CD4-positive, alpha-beta T cell treated with Interleukin-12 subunit alpha and Interleukin-12 subunit beta, for 1 hour (primary cell): Measurements from ENCODE around the gene CATSPERE.
"Not testable (repeated sequence)": the region's sequence is repeated elsewhere in the genome, so short reads cannot be mapped to it uniquely, and the experiment has no call there.

ENCODE experiments used
- DNase-seq: peaks from one replicate; pipeline ENCODE4 v3.0.0-alpha.2; 2020

CATSPERE gene

GRCh38 chr1:244672946-244673682, 212.0 kb downstream of the CATSPERE start:
- no peak for DNase-seq

- DNase-seq: no peak
Measured at GRCh38 chr1:244674446-244674845, 213.4 kb downstream of the CATSPERE start.

DNA sequence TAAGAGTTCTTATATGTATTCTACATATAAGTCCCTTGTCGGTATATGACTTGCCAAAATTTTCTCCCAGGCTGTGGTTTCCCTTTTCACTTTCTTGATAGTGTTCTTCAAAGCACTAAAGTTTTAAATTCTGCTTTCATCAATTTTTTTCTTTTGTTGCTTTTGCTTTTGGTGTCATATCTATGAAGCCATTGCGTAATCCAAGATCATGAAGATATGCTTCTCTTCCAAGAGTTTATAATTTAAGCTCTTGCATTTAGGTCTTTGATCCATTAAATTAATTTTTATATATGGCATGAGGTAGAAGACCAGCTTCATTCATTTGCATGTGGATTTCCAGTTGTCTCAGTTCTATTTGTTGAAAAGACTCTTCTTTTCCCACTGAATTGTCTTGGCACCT, 214.1 kb downstream of the CATSPERE start:
- no peak for DNase-seq

GRCh38 chr1:244678697-244679096, 217.6 kb downstream of the CATSPERE start:
- no peak for DNase-seq

DNA sequence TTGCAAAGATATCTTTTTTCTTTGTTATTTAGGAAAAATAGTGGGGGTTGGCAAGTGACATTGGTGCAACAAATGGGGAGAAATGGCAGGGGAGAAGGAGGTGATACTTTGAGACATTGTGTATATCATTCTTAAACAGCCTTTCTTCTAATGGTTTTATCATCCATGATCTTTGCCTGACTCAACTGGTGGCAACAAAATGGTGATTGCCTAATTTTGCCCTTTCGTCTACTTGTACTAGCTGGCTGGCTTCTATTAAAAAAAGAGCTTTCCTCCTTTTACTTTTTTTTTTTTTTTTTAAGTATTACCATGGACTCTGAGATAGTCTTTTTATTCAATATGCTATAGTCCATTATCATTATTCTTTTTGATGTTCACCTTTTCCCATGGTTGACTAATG, 219.6 kb downstream of the CATSPERE start:
- DNase-seq: no peak

- not testable (repeated sequence) for DNase-seq
Measured at GRCh38 chr1:244682087-244682486, 221.0 kb downstream of the CATSPERE start.
